ENCODE data around the gene PHF3.

PHF3 gene

GRCh38 chr6:63673692-63674091 lies 38.1 kb downstream of the PHF3 start:
- Mint-ChIP-seq H3K27me3 (no peaks in the 10 kb centered on the region), H3K4me3 (no peak overlapping the region)

GRCh38 chr6:63674635-63675034 lies 39.0 kb downstream of the PHF3 start:
- Mint-ChIP-seq H3K4me3 (no peak overlapping the region), H3K27ac (no peak overlapping the region), H3K4me1 (ENCODE audit: low read depth) (peaks cover 47% of the 10 kb centered on the region), H3K9me3 (ENCODE audit: low read depth) (no peaks in the 10 kb centered on the region), H3K27me3 (no peaks in the 10 kb centered on the region), H3K36me3 (peaks cover 4% of the 10 kb centered on the region)

More at GRCh38 chr6:63673692-63674091, 38.1 kb downstream of the PHF3 start:
- H3K9me3 Mint-ChIP-seq (ENCODE audit: low read depth), result no peaks in the 10 kb centered on the region
- H3K27ac Mint-ChIP-seq, result no peak overlapping the region
- H3K4me1 Mint-ChIP-seq (ENCODE audit: low read depth), result peaks cover 45% of the 10 kb centered on the region
- peaks cover 4% of the 10 kb centered on the region for H3K36me3 Mint-ChIP-seq

GRCh38 chr6:63675138-63675537 lies 39.5 kb downstream of the PHF3 start:
- Mint-ChIP-seq H3K4me1 (ENCODE audit: low read depth) (peaks cover 47% of the 10 kb centered on the region), H3K27me3 (no peaks in the 10 kb centered on the region), H3K9me3 (ENCODE audit: low read depth) (no peaks in the 10 kb centered on the region), H3K4me3 (no peak overlapping the region), H3K36me3 (peaks cover 6% of the 10 kb centered on the region), H3K27ac (no peak overlapping the region)

- peaks cover 7% of the 10 kb centered on the region for H3K36me3 Mint-ChIP-seq
- no peaks in the 10 kb centered on the region for H3K27me3 Mint-ChIP-seq
- H3K4me3 Mint-ChIP-seq, result no peak overlapping the region
- no peak overlapping the region for H3K27ac Mint-ChIP-seq
- H3K9me3 Mint-ChIP-seq (ENCODE audit: low read depth), result no peaks in the 10 kb centered on the region
- peaks cover 50% of the 10 kb centered on the region for H3K4me1 Mint-ChIP-seq (ENCODE audit: low read depth)
Measured at GRCh38 chr6:63676412-63677114, 41.0 kb downstream of the PHF3 start.

- Mint-ChIP-seq H3K4me1 (ENCODE audit: low read depth) (peaks cover 50% of the 10 kb centered on the region), H3K4me3 (no peak overlapping the region), H3K9me3 (ENCODE audit: low read depth) (no peaks in the 10 kb centered on the region), H3K36me3 (peaks cover 7% of the 10 kb centered on the region), H3K27me3 (no peaks in the 10 kb centered on the region), H3K27ac (no peak overlapping the region)
Measured at GRCh38 chr6:63677282-63677681, 41.7 kb downstream of the PHF3 start.

- H3K4me1 Mint-ChIP-seq (ENCODE audit: low read depth), result peaks cover 58% of the 10 kb centered on the region
Measured at GRCh38 chr6:63683071-63683603, 47.5 kb downstream of the PHF3 start.

DNA sequence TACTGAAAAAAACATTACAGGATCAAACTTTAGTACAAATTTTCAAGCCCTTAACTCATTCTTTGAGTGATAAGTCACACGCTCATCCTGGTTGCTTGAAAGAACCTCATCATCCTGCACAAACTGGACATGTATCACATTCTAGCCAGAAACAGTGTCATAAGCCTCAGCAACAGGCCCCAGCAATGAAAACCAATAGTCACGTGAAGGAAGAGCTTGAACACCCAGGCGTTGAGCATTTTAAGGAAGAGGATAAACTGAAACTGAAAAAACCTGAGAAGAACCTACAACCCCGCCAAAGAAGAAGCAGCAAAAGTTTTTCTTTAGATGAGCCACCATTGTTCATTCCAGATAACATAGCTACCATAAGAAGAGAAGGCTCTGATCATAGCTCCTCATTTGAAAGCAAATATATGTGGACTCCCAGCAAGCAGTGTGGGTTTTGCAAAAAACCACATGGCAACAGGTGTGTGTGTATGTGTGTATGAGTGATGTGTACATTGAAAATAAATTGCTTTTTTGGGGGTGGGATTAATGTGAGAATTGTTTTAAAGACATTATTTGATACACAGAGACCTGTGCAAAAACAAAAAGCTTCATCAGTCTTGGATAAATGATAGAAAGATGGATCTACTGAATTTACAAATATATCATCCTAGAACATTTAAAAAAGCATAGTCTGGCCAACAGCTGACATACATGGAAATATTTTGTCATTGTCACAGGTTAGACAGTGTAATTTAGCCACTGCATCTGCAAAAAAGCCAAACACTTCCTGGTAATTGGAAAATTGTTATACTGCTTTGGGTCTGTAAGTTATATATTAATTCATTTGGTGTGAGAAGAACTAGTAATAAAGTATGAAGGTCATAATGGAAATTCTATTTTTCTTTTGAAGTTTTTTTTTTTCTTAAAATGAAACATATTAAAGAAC lies 50.1 kb downstream of the PHF3 start:
- H3K27me3 Mint-ChIP-seq, result no peaks in the 10 kb centered on the region
- H3K4me1 Mint-ChIP-seq (ENCODE audit: low read depth), result peaks cover 43% of the 10 kb centered on the region
- peaks cover 19% of the 10 kb centered on the region for H3K36me3 Mint-ChIP-seq
- H3K4me3 Mint-ChIP-seq, result no peak overlapping the region
- peak overlapping the region; percentile 1 for H3K27ac Mint-ChIP-seq
- H3K9me3 Mint-ChIP-seq (ENCODE audit: low read depth), result no peaks in the 10 kb centered on the region

More at GRCh38 chr6:63683071-63683603, 47.5 kb downstream of the PHF3 start:
- Mint-ChIP-seq H3K27ac (no peak overlapping the region), H3K9me3 (ENCODE audit: low read depth) (no peaks in the 10 kb centered on the region), H3K27me3 (no peaks in the 10 kb centered on the region), H3K36me3 (peaks cover 21% of the 10 kb centered on the region), H3K4me3 (no peak overlapping the region)

- Mint-ChIP-seq H3K27ac (no peak overlapping the region), H3K27me3 (no peaks in the 10 kb centered on the region), H3K9me3 (ENCODE audit: low read depth) (no peaks in the 10 kb centered on the region), H3K36me3 (peaks cover 12% of the 10 kb centered on the region), H3K4me1 (ENCODE audit: low read depth) (peaks cover 23% of the 10 kb centered on the region), H3K4me3 (no peak overlapping the region)
Measured at GRCh38 chr6:63689421-63689820, 53.8 kb downstream of the PHF3 start.

DNA sequence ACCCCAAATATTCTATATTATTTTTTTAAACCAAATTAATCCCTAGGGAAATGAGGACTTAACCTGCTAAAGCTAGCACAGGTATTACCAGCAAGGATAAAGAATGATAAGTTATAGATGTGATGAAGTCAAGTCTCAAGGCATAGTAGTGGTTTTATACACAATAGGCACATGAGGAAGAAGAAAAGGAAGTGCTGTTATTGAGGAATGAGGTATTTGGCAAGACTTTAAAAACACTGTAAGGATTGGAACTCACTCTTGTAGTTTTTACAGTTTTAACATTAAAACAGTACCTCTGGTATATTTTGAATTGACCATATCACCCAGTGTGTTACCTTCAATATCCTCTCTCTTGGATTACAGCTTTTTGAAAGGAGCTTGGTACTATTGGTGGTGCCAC lies 54.6 kb downstream of the PHF3 start:
- Mint-ChIP-seq H3K9me3 (ENCODE audit: low read depth) (no peaks in the 10 kb centered on the region), H3K4me1 (ENCODE audit: low read depth) (peaks cover 25% of the 10 kb centered on the region), H3K27ac (no peak overlapping the region), H3K4me3 (no peak overlapping the region), H3K36me3 (peaks cover 13% of the 10 kb centered on the region), H3K27me3 (no peaks in the 10 kb centered on the region)

DNA sequence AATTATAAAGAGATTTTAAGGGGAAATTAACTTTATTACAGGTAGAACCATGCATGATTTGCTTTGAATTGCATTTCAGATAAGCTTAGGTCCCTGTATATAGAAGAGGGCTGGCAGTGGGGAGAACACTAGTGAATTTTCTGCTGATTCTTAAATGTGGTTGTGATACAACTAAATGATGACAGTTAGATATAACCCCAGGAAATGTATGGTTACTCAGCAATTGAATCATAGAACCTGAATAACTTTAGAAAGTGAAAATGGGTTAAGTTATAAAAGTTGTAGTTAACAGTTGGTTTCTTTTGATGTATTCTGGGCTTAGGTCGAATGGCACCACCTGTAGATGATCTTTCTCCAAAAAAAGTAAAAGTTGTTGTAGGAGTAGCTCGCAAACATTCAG lies 70.1 kb downstream of the PHF3 start:
- Mint-ChIP-seq H3K4me3 (no peak overlapping the region), H3K9me3 (ENCODE audit: low read depth) (no peaks in the 10 kb centered on the region), H3K27ac (no peak overlapping the region), H3K4me1 (ENCODE audit: low read depth) (peaks cover 9% of the 10 kb centered on the region), H3K36me3 (peaks cover 15% of the 10 kb centered on the region), H3K27me3 (no peaks in the 10 kb centered on the region)

DNA sequence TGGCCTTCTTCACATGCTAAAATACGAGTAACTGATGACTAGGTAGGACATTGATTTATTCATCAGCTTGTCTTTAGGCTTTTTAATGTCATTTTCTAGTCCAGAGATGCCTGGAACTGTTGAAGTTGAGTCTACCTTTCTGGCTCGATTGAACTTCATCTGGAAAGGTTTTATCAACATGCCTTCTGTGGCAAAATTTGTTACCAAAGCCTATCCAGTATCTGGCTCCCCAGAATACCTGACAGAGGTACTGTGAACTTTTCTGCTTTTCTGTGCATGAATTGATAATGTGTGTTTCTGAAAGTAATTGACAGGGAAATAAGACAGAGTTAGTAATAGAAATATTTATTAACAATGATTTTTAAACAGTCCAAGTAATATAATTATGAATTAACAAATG lies 71.0 kb downstream of the PHF3 start:
- Mint-ChIP-seq H3K4me1 (ENCODE audit: low read depth) (peaks cover 9% of the 10 kb centered on the region), H3K9me3 (ENCODE audit: low read depth) (no peaks in the 10 kb centered on the region), H3K27ac (peak overlapping the region; percentile 8), H3K4me3 (no peak overlapping the region), H3K27me3 (no peaks in the 10 kb centered on the region), H3K36me3 (peaks cover 21% of the 10 kb centered on the region)

DNA sequence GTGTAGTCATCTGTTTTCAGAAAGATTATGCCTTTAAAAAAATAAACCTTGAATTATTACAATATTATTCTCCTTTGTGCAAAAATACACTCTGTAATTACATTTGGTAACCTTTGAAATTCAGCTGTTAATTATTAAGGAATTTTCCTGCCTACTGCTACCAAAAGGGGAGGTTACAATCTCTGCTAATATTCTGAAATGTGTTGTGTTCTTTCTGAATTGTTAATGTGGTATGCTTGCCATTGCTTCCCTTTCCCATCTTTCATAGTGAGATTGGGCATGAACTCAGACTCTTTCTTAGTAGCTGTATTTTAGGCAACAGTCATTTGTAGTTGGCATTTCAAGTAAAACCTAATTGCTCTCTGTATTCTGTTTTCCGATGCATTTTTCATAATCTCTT lies 73.0 kb downstream of the PHF3 start:
- no peak overlapping the region for H3K27ac Mint-ChIP-seq
- no peak overlapping the region for H3K4me3 Mint-ChIP-seq
- peaks cover 34% of the 10 kb centered on the region for H3K36me3 Mint-ChIP-seq
- peaks cover 12% of the 10 kb centered on the region for H3K4me1 Mint-ChIP-seq (ENCODE audit: low read depth)
- H3K9me3 Mint-ChIP-seq (ENCODE audit: low read depth), result no peaks in the 10 kb centered on the region
- H3K27me3 Mint-ChIP-seq, result no peaks in the 10 kb centered on the region

GRCh38 chr6:63709148-63709547 lies 73.5 kb downstream of the PHF3 start:
- H3K9me3 Mint-ChIP-seq (ENCODE audit: low read depth), result no peaks in the 10 kb centered on the region
- H3K27ac Mint-ChIP-seq, result peak overlapping the region; percentile 29
- peaks cover 34% of the 10 kb centered on the region for H3K36me3 Mint-ChIP-seq
- H3K4me3 Mint-ChIP-seq, result no peak overlapping the region
- peaks cover 12% of the 10 kb centered on the region for H3K4me1 Mint-ChIP-seq (ENCODE audit: low read depth)
- H3K27me3 Mint-ChIP-seq, result no peaks in the 10 kb centered on the region

DNA sequence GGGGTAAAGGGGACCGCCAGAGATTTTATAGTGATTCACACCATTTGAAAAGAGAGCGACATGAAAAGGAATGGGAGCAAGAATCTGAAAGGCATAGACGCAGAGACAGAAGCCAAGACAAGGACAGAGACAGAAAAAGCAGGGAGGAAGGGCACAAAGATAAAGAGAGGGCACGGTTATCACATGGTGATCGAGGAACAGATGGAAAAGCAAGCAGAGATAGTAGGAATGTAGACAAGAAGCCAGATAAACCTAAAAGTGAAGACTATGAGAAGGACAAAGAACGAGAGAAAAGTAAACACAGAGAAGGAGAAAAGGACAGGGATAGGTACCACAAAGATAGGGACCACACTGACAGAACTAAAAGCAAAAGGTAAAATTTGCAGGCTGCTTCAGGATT lies 77.7 kb downstream of the PHF3 start:
- Mint-ChIP-seq H3K36me3 (peaks cover 34% of the 10 kb centered on the region), H3K4me1 (ENCODE audit: low read depth) (peaks cover 3% of the 10 kb centered on the region), H3K27me3 (no peaks in the 10 kb centered on the region), H3K27ac (peak overlapping the region; percentile 50), H3K9me3 (ENCODE audit: low read depth) (no peaks in the 10 kb centered on the region), H3K4me3 (no peak overlapping the region)

- Mint-ChIP-seq H3K27me3 (no peaks in the 10 kb centered on the region), H3K4me1 (ENCODE audit: low read depth) (peaks cover 3% of the 10 kb centered on the region), H3K36me3 (peaks cover 34% of the 10 kb centered on the region), H3K9me3 (ENCODE audit: low read depth) (no peaks in the 10 kb centered on the region), H3K27ac (no peak overlapping the region), H3K4me3 (no peak overlapping the region)
Measured at GRCh38 chr6:63714091-63714490, 78.5 kb downstream of the PHF3 start.
